PC-3 (cell line): Measurements from ENCODE around the gene TTC1.

ENCODE experiments used
- EZH2 ChIP-seq: fragments of 300-600 bp; sonication (generic); IDR thresholded peaks from one replicate; pipeline ENCODE4 v1.6.1; 2017; ENCODE audit warnings: antibody characterized with exemption, mild to moderate bottlenecking, low read length; ENCODE audit not compliant: unreplicated experiment
- EZH2phosphoT487 ChIP-seq: fragments of 300-600 bp; sonication (generic); IDR thresholded peaks from 2 replicates; pipeline ENCODE4 v1.6.1; 2018; ENCODE audit warnings: mild to moderate bottlenecking, antibody characterized with exemption, low read length, borderline replicate concordance
- TF ChIP-seq, protein P1 (sequence below): fragments of 300-600 bp; sonication (generic); conservative IDR thresholded peaks from 2 replicates; pipeline ENCODE4 v1.5.1; 2017; ENCODE audit warnings: antibody characterized with exemption, low read depth, mild to moderate bottlenecking, low read length

DNA sequence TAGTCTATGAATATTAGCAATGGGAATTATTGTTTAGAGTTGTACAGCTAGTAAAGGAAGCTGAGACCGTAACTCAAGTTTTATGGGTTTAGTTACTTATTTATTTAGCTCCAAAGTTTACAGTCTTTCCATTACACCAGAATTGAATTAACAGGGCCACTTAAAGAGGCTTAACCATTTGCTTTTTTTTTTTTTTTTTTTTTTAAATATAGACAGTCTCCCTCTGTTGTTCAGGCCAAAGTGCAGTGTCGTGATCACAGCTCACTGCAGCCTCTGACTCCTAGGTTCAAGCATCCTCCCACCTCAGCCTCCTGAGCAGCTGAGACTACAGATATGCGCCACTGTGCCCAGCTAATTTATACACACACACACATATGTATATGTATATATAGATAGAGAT is 1.4 kb upstream of the TTC1 start:
- TF ChIP-seq EZH2phosphoT487 (no peak), EZH2 (no peak)
- TF ChIP-seq, protein P1, sequence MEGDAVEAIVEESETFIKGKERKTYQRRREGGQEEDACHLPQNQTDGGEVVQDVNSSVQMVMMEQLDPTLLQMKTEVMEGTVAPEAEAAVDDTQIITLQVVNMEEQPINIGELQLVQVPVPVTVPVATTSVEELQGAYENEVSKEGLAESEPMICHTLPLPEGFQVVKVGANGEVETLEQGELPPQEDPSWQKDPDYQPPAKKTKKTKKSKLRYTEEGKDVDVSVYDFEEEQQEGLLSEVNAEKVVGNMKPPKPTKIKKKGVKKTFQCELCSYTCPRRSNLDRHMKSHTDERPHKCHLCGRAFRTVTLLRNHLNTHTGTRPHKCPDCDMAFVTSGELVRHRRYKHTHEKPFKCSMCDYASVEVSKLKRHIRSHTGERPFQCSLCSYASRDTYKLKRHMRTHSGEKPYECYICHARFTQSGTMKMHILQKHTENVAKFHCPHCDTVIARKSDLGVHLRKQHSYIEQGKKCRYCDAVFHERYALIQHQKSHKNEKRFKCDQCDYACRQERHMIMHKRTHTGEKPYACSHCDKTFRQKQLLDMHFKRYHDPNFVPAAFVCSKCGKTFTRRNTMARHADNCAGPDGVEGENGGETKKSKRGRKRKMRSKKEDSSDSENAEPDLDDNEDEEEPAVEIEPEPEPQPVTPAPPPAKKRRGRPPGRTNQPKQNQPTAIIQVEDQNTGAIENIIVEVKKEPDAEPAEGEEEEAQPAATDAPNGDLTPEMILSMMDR, result no peak
